IMR-90 (cell line): Measurements from ENCODE around the gene LY86. TPM values are rescaled to one million over a fixed set of nuclear protein-coding genes. Genes with fewer than 3 reads are reported as not detected.

ENCODE experiments used
- ATAC-seq: fragments of 200-7000 bp; cut with Tn5 transposase; 2 replicates; pipeline ENCODE4 v1.9.1; 2020; ENCODE audit warnings: low read depth, mild to moderate bottlenecking, moderate library complexity
- BruUV-seq: library from RNA; stranded (reverse); fragments of 400-500 nt; replicated peaks from 2 replicates; lab custom pipeline; 2021; lab: Mats Ljungman, UMichigan
- CTCF ChIA-PET: fragments of 300-600 bp; formaldehyde crosslinking; extraction: SDS; loops from one replicate; lab custom pipeline; 2021; ENCODE audit warnings: antibody characterized with exemption; lab: Yijun Ruan, JAX
- POLR2A ChIA-PET: fragments of 300-600 bp; sonication (Branson Sonifier 250); formaldehyde crosslinking; loops from one replicate; lab custom pipeline; 2022; ENCODE audit warnings: antibody characterized with exemption; ENCODE audit not compliant: unreplicated experiment; lab: Charles Lee
- DNase-seq: peaks from one replicate; pipeline ENCODE4 v3.0.0; 2013
- H2AFZ ChIP-seq: replicated peaks from 2 replicates; pipeline ENCODE3; 2013; ENCODE audit warnings: low read length, mild to moderate bottlenecking; ENCODE audit not compliant: poor library complexity
- H2AK5ac ChIP-seq: 2 replicates; pipeline ENCODE4 v1.6.1; 2013; ENCODE audit warnings: low read depth, low read length, inconsistent platforms
- H2AK9ac ChIP-seq: replicated peaks from 2 replicates; pipeline ENCODE3; 2013; ENCODE audit warnings: mild to moderate bottlenecking, low read depth, low read length, moderate library complexity; ENCODE audit not compliant: poor library complexity
- H2BK120ac ChIP-seq: 2 replicates; pipeline ENCODE4 v1.6.1; 2013; ENCODE audit warnings: low read depth, low read length, inconsistent platforms
- H2BK15ac ChIP-seq: 3 replicates; pipeline ENCODE4 v1.6.1; 2013; ENCODE audit warnings: low read depth, low read length, inconsistent platforms
- H2BK20ac ChIP-seq: 2 replicates; pipeline ENCODE4 v1.6.1; 2013; ENCODE audit warnings: low read depth, mild to moderate bottlenecking, inconsistent platforms, low read length, moderate library complexity
- H2BK5ac ChIP-seq: 2 replicates; pipeline ENCODE4 v1.6.1; 2013; ENCODE audit warnings: mild to moderate bottlenecking, low read depth, low read length, inconsistent platforms; ENCODE audit not compliant: poor library complexity, severe bottlenecking
- H3K14ac ChIP-seq: replicated peaks from 2 replicates; pipeline ENCODE4 v1.6.1; 2013; ENCODE audit warnings: low read depth, low read length, inconsistent platforms
- H3K18ac ChIP-seq: 2 replicates; pipeline ENCODE4 v1.6.1; 2013; ENCODE audit warnings: low read depth, low read length, control low read depth
- H3K23ac ChIP-seq: 2 replicates; pipeline ENCODE4 v1.6.1; 2013; ENCODE audit warnings: low read depth, low read length, inconsistent platforms
- H3K27ac ChIP-seq: 2 replicates; pipeline ENCODE4 v1.5.1; 2013; ENCODE audit warnings: mild to moderate bottlenecking, control low read depth, low read length; ENCODE audit not compliant: insufficient read depth
- H3K27me3 ChIP-seq: 2 replicates; pipeline ENCODE4 v1.6.1; 2013; ENCODE audit warnings: low read length; ENCODE audit not compliant: control insufficient read depth, insufficient read depth
- H3K36me3 ChIP-seq: 2 replicates; pipeline ENCODE4 v1.6.1; 2013; ENCODE audit warnings: low read length, mixed read lengths; ENCODE audit not compliant: control insufficient read depth, insufficient read depth
- H3K4ac ChIP-seq: 2 replicates; pipeline ENCODE4 v1.6.1; 2013; ENCODE audit warnings: low read depth, low read length, inconsistent platforms
- H3K4me1 ChIP-seq: 2 replicates; pipeline ENCODE4 v1.6.1; 2013; ENCODE audit warnings: low read length, mixed read lengths; ENCODE audit not compliant: control insufficient read depth, insufficient read depth
- H3K4me2 ChIP-seq: 2 replicates; pipeline ENCODE4 v1.6.1; 2013; ENCODE audit warnings: low read depth, mild to moderate bottlenecking, control low read depth, low read length, moderate library complexity
- H3K4me3 ChIP-seq: 2 replicates; pipeline ENCODE4 v1.5.1; 2013; ENCODE audit warnings: low read depth, mild to moderate bottlenecking, control low read depth, low read length, moderate library complexity; ENCODE audit not compliant: insufficient read depth
- H3K56ac ChIP-seq: 2 replicates; pipeline ENCODE4 v1.6.1; 2013; ENCODE audit warnings: low read length, inconsistent platforms; ENCODE audit not compliant: insufficient read depth; ENCODE audit errors: extremely low read depth
- H3K79me1 ChIP-seq, 2 experiments: 2 replicates each; pipeline ENCODE4 v1.6.1; 2013; ENCODE audit warnings: low read length in 2 of 2, inconsistent platforms in 1 of 2, low read depth in 1 of 2
- H3K9ac ChIP-seq: 2 replicates; pipeline ENCODE4 v1.6.1; 2013; ENCODE audit warnings: low read depth, low read length, control low read depth
- H3K9me1 ChIP-seq: 2 replicates; pipeline ENCODE4 v1.6.1; 2013; ENCODE audit warnings: low read length, inconsistent platforms; ENCODE audit not compliant: insufficient read depth
- H3K9me3 ChIP-seq: 2 replicates; pipeline ENCODE4 v1.6.1; 2013; ENCODE audit warnings: low read length; ENCODE audit not compliant: control insufficient read depth, insufficient read depth
- H4K20me1 ChIP-seq: 2 replicates; pipeline ENCODE4 v1.6.1; 2013; ENCODE audit warnings: low read length, inconsistent platforms; ENCODE audit not compliant: insufficient read depth
- H4K5ac ChIP-seq: 2 replicates; pipeline ENCODE4 v1.6.1; 2013; ENCODE audit warnings: mild to moderate bottlenecking, low read depth, low read length, control low read depth
- H4K8ac ChIP-seq, 2 experiments: 2 replicates each; pipeline ENCODE4 v1.6.1; 2013; ENCODE audit warnings: low read depth in 2 of 2, low read length in 2 of 2, control low read depth in 1 of 2, inconsistent platforms in 1 of 2
- H4K91ac ChIP-seq: 2 replicates; pipeline ENCODE4 v1.6.1; 2013; ENCODE audit warnings: low read depth, low read length, inconsistent platforms; ENCODE audit not compliant: insufficient read depth
- CEBPB ChIP-seq: IDR thresholded peaks from 2 replicates; pipeline ENCODE4 v1.6.1; 2012; ENCODE audit warnings: low read depth, low read length, improper control_type of control experiment
- RCOR1 ChIP-seq: IDR thresholded peaks from 2 replicates; pipeline ENCODE4 v1.6.1; 2012; ENCODE audit warnings: mild to moderate bottlenecking, low read length, improper control_type of control experiment; ENCODE audit not compliant: insufficient replicate concordance
- SMC3 ChIP-seq: fragments of 150-350 bp; IDR thresholded peaks from 2 replicates; pipeline ENCODE4 v1.6.1; 2016; ENCODE audit warnings: low read depth, mild to moderate bottlenecking, antibody characterized with exemption, low read length, moderate library complexity
- WGBS, 2 experiments: methylation state at CpG; one replicate each; pipeline versions ENCODE4 v1.1.5 to v1.1.7; 2013; ENCODE audit warnings: missing lambda C conversion rate in 2 of 2; ENCODE audit not compliant: insufficient read length in 1 of 2; ENCODE audit errors: extremely low coverage in 2 of 2; 5-methylcytosine and 5-hydroxymethylcytosine counted together
- dilution Hi-C: fragments of 300-500 bp; cut with HindIII; formaldehyde crosslinking; loops from one replicate; pipeline ENCODE4 v1.14.3; 2018; ENCODE audit warnings: low sequenced_read_pairs; ENCODE audit not compliant: unreplicated experiment
- in situ Hi-C: fragments of 300-500 bp; cut with MboI; formaldehyde crosslinking; loops from 3 replicates; pipeline ENCODE4 v1.14.3; 2019; ENCODE audit warnings: low sequenced_read_pairs, inconsistent platforms, mixed read lengths
- intact Hi-C: fragments of 100-400 bp; cut with micrococcal nuclease; formaldehyde crosslinking; loops from 2 replicates; pipeline ENCODE4 v1.10.0; 2022
- polyA plus RNA-seq, 3 experiments: library from polyadenylated mRNA; depleted of rRNA; stranded (reverse); fragments of >200 nt; gene quantifications; 2 replicates each; pipeline ENCODE4 v1.2.3, GENCODE V29; 2012; ENCODE audit warnings: low replicate concordance in 1 of 3
- total RNA-seq: library from RNA; depleted of rRNA; stranded (reverse); fragments of >200 nt; gene quantifications from 2 replicates; pipeline ENCODE4 v1.2.3, GENCODE V29; 2012

Gene LY86
- total and polyA plus RNA-seq, 2 of the 4 experiments (the other 2 are of a cell fraction), result not detected

GRCh38 chr6:6596529-6597328 is 8.2 kb downstream of the LY86 start:
- H3K56ac ChIP-seq, result no peak overlapping the region
- no peak overlapping the region for H4K91ac ChIP-seq
- H3K4me3 ChIP-seq, result no peak overlapping the region
- H3K9me1 ChIP-seq, result no peaks in the 10 kb centered on the region
- H2BK5ac ChIP-seq, result no peak overlapping the region
- no TSS peak for BruUV-seq
- H2BK15ac ChIP-seq, result no peak overlapping the region
- H4K5ac ChIP-seq, result no peak overlapping the region
- H3K14ac ChIP-seq, result no peak overlapping the region
- H2BK120ac ChIP-seq, result no peak overlapping the region
- no peak overlapping the region for H4K8ac ChIP-seq
- no peak overlapping the region for H2AK9ac ChIP-seq
- intact Hi-C loops (no loop called here), in situ Hi-C loops (no loop called here), dilution Hi-C loops (no loop called here)
- no peaks in the 10 kb centered on the region for H3K4me1 ChIP-seq
- H3K4me2 ChIP-seq, result no peak overlapping the region
- no peak overlapping the region for H2AFZ ChIP-seq
- no peak overlapping the region for H3K4ac ChIP-seq
- no peak for DNase-seq
- no CpG with 5 or more reads among the region's 14 CpGs for WGBS, 2 experiments
- no peaks in the 10 kb centered on the region for H3K79me1 ChIP-seq
- no peak overlapping the region for H3K27ac ChIP-seq
- POLR2A ChIA-PET, result interaction anchor here (0.7 kb wide), 1 partner anchor 27 kb away, joined by 3 read pairs; no protein-coding TSS in a partner anchor
- CTCF ChIA-PET, result interaction anchor here (0.6 kb wide), 1 partner anchor 127 kb away, joined by 3 read pairs; no protein-coding TSS in a partner anchor
- no peaks in the 10 kb centered on the region for H3K27me3 ChIP-seq
- no peak overlapping the region for H3K18ac ChIP-seq
- no peak overlapping the region for H3K23ac ChIP-seq
- no peak for ATAC-seq
- peaks cover 16% of the 10 kb centered on the region for H3K9me3 ChIP-seq
- no peak overlapping the region for H3K9ac ChIP-seq
- H3K36me3 ChIP-seq, result no peaks in the 10 kb centered on the region
- no peak overlapping the region for H2AK5ac ChIP-seq
- TF ChIP-seq CEBPB (no peak), SMC3 (no peak), RCOR1 (no peak)
- no peak overlapping the region for H2BK20ac ChIP-seq
- H4K20me1 ChIP-seq, result no peaks in the 10 kb centered on the region
